GM21423 (cell line): Measurements from ENCODE around the gene SLC44A2.

Source experiments
- ATAC-seq: cut with Tn5 transposase; IDR thresholded peaks from one replicate; pipeline ENCODE4 v1.9.1; 2021; ENCODE audit warnings: mild to moderate bottlenecking, moderate library complexity; ENCODE audit not compliant: unreplicated experiment

SLC44A2 gene

GRCh38 chr19:10625003-10625761 lies at the start of gene SLC44A2:
Gene SLC44A2 (plus strand): TSS chr19:10625553. CDS start chr19:10625634, 81 bp downstream.
- ATAC-seq, result no peak

GRCh38 chr19:10577951-10578350 lies 47.4 kb upstream of the SLC44A2 start:
- ATAC-seq, result no peak

GRCh38 chr19:10580979-10581631 lies 44.2 kb upstream of the SLC44A2 start:
- no peak for ATAC-seq

GRCh38 chr19:10582091-10582490 lies 43.3 kb upstream of the SLC44A2 start:
- no peak for ATAC-seq

GRCh38 chr19:10583036-10583776 lies 42.1 kb upstream of the SLC44A2 start:
- ATAC-seq, result no peak

GRCh38 chr19:10586396-10586795 lies 39.0 kb upstream of the SLC44A2 start:
- no peak for ATAC-seq

- no peak for ATAC-seq
Measured at GRCh38 chr19:10587022-10587838, 38.1 kb upstream of the SLC44A2 start, which contains the start of gene AP1M2. Gene AP1M2 (minus strand): TSS chr19:10587312. CDS start chr19:10587231, 81 bp downstream.

GRCh38 chr19:10587839-10588150 lies 37.6 kb upstream of the SLC44A2 start:
- ATAC-seq, result no peak

GRCh38 chr19:10593148-10593547 lies 32.2 kb upstream of the SLC44A2 start:
- ATAC-seq, result no peak

GRCh38 chr19:10593820-10594637 lies 31.3 kb upstream of the SLC44A2 start:
- ATAC-seq, result no peak

GRCh38 chr19:10600149-10600548 lies 25.2 kb upstream of the SLC44A2 start:
- no peak for ATAC-seq

GRCh38 chr19:10601999-10602329 lies 23.4 kb upstream of the SLC44A2 start:
- no peak for ATAC-seq

GRCh38 chr19:10602330-10603083 lies 22.8 kb upstream of the SLC44A2 start:
- ATAC-seq, result peak; percentile 56

GRCh38 chr19:10603084-10603872 lies 22.1 kb upstream of the SLC44A2 start:
- ATAC-seq, result peak; percentile 49

- peak; percentile 18 for ATAC-seq
Measured at GRCh38 chr19:10603873-10604459, 21.4 kb upstream of the SLC44A2 start.

GRCh38 chr19:10604460-10604980 lies 20.8 kb upstream of the SLC44A2 start:
- no peak for ATAC-seq

GRCh38 chr19:10611907-10612306 lies 13.4 kb upstream of the SLC44A2 start:
- no peak for ATAC-seq

- ATAC-seq, result no peak
Measured at GRCh38 chr19:10612499-10613119, 12.7 kb upstream of the SLC44A2 start.
